ENCODE results near the gene TBC1D22A. TPM values are rescaled to one million over a fixed set of nuclear protein-coding genes. Genes with fewer than 3 reads are reported as not detected.

Gene TBC1D22A
- total and polyA plus RNA-seq, 2 donors (not counting 3 experiments of a cell fraction or from before 2014, with no cell fraction given), result 26.1 to 32.4 TPM

- Histone ChIP-seq H3K4me3 (replicated peaks in 1 of 3; ENCODE audit: insufficient read depth in 1 of 3, low read depth in 1 of 3, low read length in 3 of 3) (no peak overlapping the region), H3K9ac (replicated peaks; ENCODE audit: extremely low read depth, insufficient read depth, low read length) (no peak overlapping the region), H3K9me3 (replicated peaks; ENCODE audit: control insufficient read depth, insufficient read depth, low read length) (no peaks in the 10 kb centered on the region), H3K4me1 (ENCODE audit: control insufficient read depth, extremely low read depth, insufficient read depth, low read length) (peaks cover 16% of the 10 kb centered on the region), H4K20me1 (replicated peaks; ENCODE audit: control insufficient read depth, extremely low read depth, insufficient read depth, low read length) (no peaks in the 10 kb centered on the region), H3K27ac (ENCODE audit: insufficient read depth, low read depth, low read length) (no peak overlapping the region), H3K9me1 (replicated peaks; ENCODE audit: control insufficient read depth, extremely low read depth, insufficient read depth, low read length) (no peaks in the 10 kb centered on the region), H2AFZ (ENCODE audit: low read depth, low read length) (no peak overlapping the region), H3K27me3 (ENCODE audit: control insufficient read depth in 2 of 2, insufficient read depth in 2 of 2, low read length in 2 of 2) (no peaks in the 10 kb centered on the region), H3K79me2 (ENCODE audit: control insufficient read depth, insufficient read depth, low read length) (no peaks in the 10 kb centered on the region), H3K4me2 (ENCODE audit: insufficient read depth, low read length) (no peak overlapping the region), H3K36me3 (ENCODE audit: control insufficient read depth in 2 of 2, extremely low read depth in 1 of 2, insufficient read depth in 2 of 2, low read length in 2 of 2) (no peaks in the 10 kb centered on the region)
- intact Hi-C loops (cut with micrococcal nuclease), result no loop called here
- no peak for FAIRE-seq
- TF ChIP-seq MAX (IDR thresholded peaks at IDR 0.05; ENCODE audit: insufficient read depth, insufficient read length) (no peak), FOS (IDR thresholded peaks at IDR 0.05; ENCODE audit: borderline replicate concordance, insufficient read depth, low read length) (no peak), POLR2AphosphoS5 (IDR thresholded peaks at IDR 0.05; ENCODE audit: insufficient read depth, low read depth, low read length) (no peak), GATA2 (IDR thresholded peaks at IDR 0.05; ENCODE audit: insufficient read depth, insufficient read length, low read depth, low read length) (no peak)
- dilution Hi-C loops (cut with MboI; ENCODE audit: extremely low pct_ligation_motif_present, low sequenced_read_pairs), result no loop called here
- no peak for DNase-seq (ENCODE audit: low read depth, low spot score)
- ChIA-PET CTCF (no interaction called here), POLR2A (no interaction called here)
- BruUV-seq (replicated peaks), result no TSS peak
Measured at GRCh38 chr22:47160781-47161520, 398.5 kb downstream of the TBC1D22A start.

GRCh38 chr22:47161631-47162030, 399.2 kb downstream of the TBC1D22A start:
- Histone ChIP-seq H3K36me3 (ENCODE audit: control insufficient read depth in 2 of 2, extremely low read depth in 1 of 2, insufficient read depth in 2 of 2, low read length in 2 of 2) (no peaks in the 10 kb centered on the region), H3K9ac (replicated peaks; ENCODE audit: extremely low read depth, insufficient read depth, low read length) (no peak overlapping the region), H2AFZ (ENCODE audit: low read depth, low read length) (no peak overlapping the region), H4K20me1 (replicated peaks; ENCODE audit: control insufficient read depth, extremely low read depth, insufficient read depth, low read length) (no peaks in the 10 kb centered on the region), H3K27ac (ENCODE audit: insufficient read depth, low read depth, low read length) (no peak overlapping the region), H3K79me2 (ENCODE audit: control insufficient read depth, insufficient read depth, low read length) (no peaks in the 10 kb centered on the region), H3K9me1 (replicated peaks; ENCODE audit: control insufficient read depth, extremely low read depth, insufficient read depth, low read length) (no peaks in the 10 kb centered on the region), H3K9me3 (replicated peaks; ENCODE audit: control insufficient read depth, insufficient read depth, low read length) (no peaks in the 10 kb centered on the region), H3K4me2 (ENCODE audit: insufficient read depth, low read length) (no peak overlapping the region), H3K4me1 (ENCODE audit: control insufficient read depth, extremely low read depth, insufficient read depth, low read length) (peaks cover 16% of the 10 kb centered on the region), H3K4me3 (replicated peaks in 1 of 3; ENCODE audit: insufficient read depth in 1 of 3, low read depth in 1 of 3, low read length in 3 of 3) (no peak overlapping the region), H3K27me3 (ENCODE audit: control insufficient read depth in 2 of 2, insufficient read depth in 2 of 2, low read length in 2 of 2) (no peaks in the 10 kb centered on the region)
- BruUV-seq (replicated peaks), result no TSS peak
- no peak for FAIRE-seq
- POLR2A ChIA-PET, result no interaction called here
- intact Hi-C loops (cut with micrococcal nuclease) (no loop called here), dilution Hi-C loops (cut with MboI; ENCODE audit: extremely low pct_ligation_motif_present, low sequenced_read_pairs) (no loop called here)
- TF ChIP-seq JUN (IDR thresholded peaks at IDR 0.05; ENCODE audit: borderline replicate concordance, insufficient read depth, insufficient read length, low read depth), result no peak
- no peak for TF ChIP-seq GATA2 (IDR thresholded peaks at IDR 0.05; ENCODE audit: insufficient read depth, insufficient read length, low read depth, low read length)
- no peak for TF ChIP-seq EZH2 (IDR thresholded peaks at IDR 0.05; ENCODE audit: borderline replicate concordance, low read depth, low read length, severe bottlenecking)
- CTCF ChIA-PET, result no interaction called here
- DNase-seq (ENCODE audit: low read depth, low spot score), result no peak
